Measurements from ENCODE around the gene DOHH. TPM values are rescaled to one million over a fixed set of nuclear protein-coding genes. Genes with fewer than 3 reads are reported as not detected.
A peak's percentile ranks its signal among the peaks of the same experiment; 100 is the strongest.

DOHH gene
- 9.9 to 10.3 TPM (median 10.1 TPM) in 3 replicates for total RNA-seq
- long read RNA-seq, transcript DOHH-201 (5 exons, 2,031 nt), result major isoform, 16 of 17 reads
- long read RNA-seq, partial matches to known transcripts, result 1 of 17 reads
- long read RNA-seq, other reads (novel, unspliced or antisense), result 0 of 17 reads

GRCh38 chr19:3500429-3501101 is at the start of gene DOHH:
Gene DOHH, minus strand, starts transcription at chr19:3500674. Its CDS starts 3,860 bp downstream, at chr19:3496814.
- Mint-ChIP-seq H3K36me3 (ENCODE audit: low read depth) (peaks cover 2% of the 10 kb centered on the region), H3K4me1 (ENCODE audit: low read depth) (peaks cover 19% of the 10 kb centered on the region), H3K4me3 (ENCODE audit: unreplicated experiment) (peak within 1 kb of the TSS; percentile 83), H3K9me3 (ENCODE audit: low read depth) (peaks cover 2% of the 10 kb centered on the region), H3K27ac (ENCODE audit: unreplicated experiment) (peak within 1 kb of the TSS; percentile 97), H3K27me3 (ENCODE audit: low read depth) (no peaks in the 10 kb centered on the region)
- TF ChIP-seq CTCF (IDR thresholded peaks at IDR 0.05), result no peak
- no peak for DNase-seq (ENCODE audit: low spot score)

- H3K36me3 Mint-ChIP-seq (ENCODE audit: low read depth), result peaks cover 3% of the 10 kb centered on the region
- peaks cover 8% of the 10 kb centered on the region for H3K4me1 Mint-ChIP-seq (ENCODE audit: low read depth)
- H3K4me3 Mint-ChIP-seq (ENCODE audit: unreplicated experiment), result no peak overlapping the region
- no peak for TF ChIP-seq CTCF (IDR thresholded peaks at IDR 0.05)
- no peak overlapping the region for H3K27ac Mint-ChIP-seq (ENCODE audit: unreplicated experiment)
- no peaks in the 10 kb centered on the region for H3K9me3 Mint-ChIP-seq (ENCODE audit: low read depth)
- no peak for DNase-seq (ENCODE audit: low spot score)
- no peaks in the 10 kb centered on the region for H3K27me3 Mint-ChIP-seq (ENCODE audit: low read depth)
Observed at GRCh38 chr19:3549816-3550215, 49.3 kb upstream of the DOHH start.

GRCh38 chr19:3548606-3549005 is 48.1 kb upstream of the DOHH start:
- TF ChIP-seq CTCF (IDR thresholded peaks at IDR 0.05), result no peak
- H3K27me3 Mint-ChIP-seq (ENCODE audit: low read depth), result no peaks in the 10 kb centered on the region
- peaks cover 3% of the 10 kb centered on the region for H3K36me3 Mint-ChIP-seq (ENCODE audit: low read depth)
- peak overlapping the region; percentile 45 for H3K27ac Mint-ChIP-seq (ENCODE audit: unreplicated experiment)
- no peak for DNase-seq (ENCODE audit: low spot score)
- H3K4me1 Mint-ChIP-seq (ENCODE audit: low read depth), result peaks cover 3% of the 10 kb centered on the region
- no peaks in the 10 kb centered on the region for H3K9me3 Mint-ChIP-seq (ENCODE audit: low read depth)
- H3K4me3 Mint-ChIP-seq (ENCODE audit: unreplicated experiment), result no peak overlapping the region

GRCh38 chr19:3547767-3548282 is 47.4 kb upstream of the DOHH start:
- no peaks in the 10 kb centered on the region for H3K9me3 Mint-ChIP-seq (ENCODE audit: low read depth)
- H3K4me3 Mint-ChIP-seq (ENCODE audit: unreplicated experiment), result no peak overlapping the region
- no peaks in the 10 kb centered on the region for H3K4me1 Mint-ChIP-seq (ENCODE audit: low read depth)
- no peak overlapping the region for H3K27ac Mint-ChIP-seq (ENCODE audit: unreplicated experiment)
- DNase-seq (ENCODE audit: low spot score), result peak; percentile 95
- H3K36me3 Mint-ChIP-seq (ENCODE audit: low read depth), result peaks cover 3% of the 10 kb centered on the region
- peak; percentile 17 for TF ChIP-seq CTCF (IDR thresholded peaks at IDR 0.05)
- H3K27me3 Mint-ChIP-seq (ENCODE audit: low read depth), result no peaks in the 10 kb centered on the region

- H3K4me3 Mint-ChIP-seq (ENCODE audit: unreplicated experiment), result no peak overlapping the region
- no peaks in the 10 kb centered on the region for H3K4me1 Mint-ChIP-seq (ENCODE audit: low read depth)
- H3K27ac Mint-ChIP-seq (ENCODE audit: unreplicated experiment), result no peak overlapping the region
- no peaks in the 10 kb centered on the region for H3K9me3 Mint-ChIP-seq (ENCODE audit: low read depth)
- no peak for DNase-seq (ENCODE audit: low spot score)
- no peaks in the 10 kb centered on the region for H3K27me3 Mint-ChIP-seq (ENCODE audit: low read depth)
- TF ChIP-seq CTCF (IDR thresholded peaks at IDR 0.05), result peak; percentile 75
- H3K36me3 Mint-ChIP-seq (ENCODE audit: low read depth), result peaks cover 3% of the 10 kb centered on the region
Observed at GRCh38 chr19:3547301-3547731, 46.8 kb upstream of the DOHH start.

All from chondrocyte (in vitro differentiated cells).